NCI-H526 (cell line): ENCODE measurements around the gene KANSL1L.

Experiments
- DNase-seq, 2 experiments: peaks; one replicate each; lab custom pipeline; 2025; lab: John Stamatoyannopoulos, UW

The KANSL1L gene

DNA sequence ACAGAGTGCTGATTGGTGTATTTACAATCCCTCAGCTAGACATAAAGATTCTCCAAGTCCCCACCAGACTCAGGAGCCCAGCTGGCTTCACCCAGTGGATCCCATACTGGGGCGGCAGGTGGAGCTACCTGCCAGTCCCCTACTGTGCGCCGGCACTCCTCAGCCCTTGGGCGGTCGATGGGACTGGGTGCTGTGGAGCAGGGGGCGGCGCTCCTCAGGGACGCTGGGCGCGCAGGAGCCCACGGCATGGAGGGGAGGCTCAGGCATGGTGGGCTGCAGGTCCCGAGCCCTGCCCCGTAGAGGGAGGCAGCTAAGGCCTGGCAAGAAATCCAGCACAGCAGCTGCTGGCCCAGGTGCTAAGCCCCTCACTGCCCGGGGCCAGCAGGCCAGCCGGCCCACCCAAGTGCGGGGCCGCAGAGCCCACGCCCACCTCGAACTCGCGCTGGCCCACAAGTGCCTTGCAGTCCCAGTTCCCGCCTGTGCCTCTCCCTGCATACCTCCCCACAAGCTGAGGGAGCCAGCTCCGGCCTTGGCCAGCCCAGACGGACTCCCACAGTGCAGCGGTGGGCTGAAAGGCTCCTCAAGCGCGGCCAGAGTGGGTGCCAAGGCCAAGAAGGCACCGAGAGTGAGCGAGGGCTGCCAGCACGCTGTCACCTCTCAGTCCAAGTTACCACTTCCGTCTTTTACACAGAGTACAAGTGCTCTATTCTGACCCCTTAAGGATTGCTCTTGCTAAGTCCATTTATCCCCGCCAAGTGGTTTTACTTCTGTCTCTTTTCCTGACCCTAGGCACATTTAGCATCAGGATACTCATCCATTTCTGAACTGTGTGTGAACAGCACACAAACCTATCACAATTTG is 170.5 kb downstream of the KANSL1L start:
- no peak for DNase-seq

DNA sequence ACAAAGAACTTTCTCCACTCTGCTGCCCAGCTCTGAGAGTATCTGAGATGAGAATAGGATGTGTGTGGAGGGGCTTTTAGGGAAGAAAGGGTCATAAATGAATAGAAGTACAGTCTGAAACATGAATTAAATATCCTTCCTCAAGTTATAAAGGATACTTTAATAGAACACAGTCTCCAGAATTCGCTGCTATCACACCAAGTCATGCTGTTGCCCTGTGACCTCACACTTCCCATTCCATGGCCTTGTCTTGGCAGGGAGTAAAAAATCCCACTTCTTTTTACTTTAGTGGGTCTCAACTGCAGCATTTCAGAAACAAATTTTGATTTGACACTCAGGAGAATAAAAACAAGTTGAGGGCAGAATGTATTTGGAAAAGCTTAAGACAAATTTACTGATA is 172.6 kb downstream of the KANSL1L start:
- DNase-seq, result no peak

DNA sequence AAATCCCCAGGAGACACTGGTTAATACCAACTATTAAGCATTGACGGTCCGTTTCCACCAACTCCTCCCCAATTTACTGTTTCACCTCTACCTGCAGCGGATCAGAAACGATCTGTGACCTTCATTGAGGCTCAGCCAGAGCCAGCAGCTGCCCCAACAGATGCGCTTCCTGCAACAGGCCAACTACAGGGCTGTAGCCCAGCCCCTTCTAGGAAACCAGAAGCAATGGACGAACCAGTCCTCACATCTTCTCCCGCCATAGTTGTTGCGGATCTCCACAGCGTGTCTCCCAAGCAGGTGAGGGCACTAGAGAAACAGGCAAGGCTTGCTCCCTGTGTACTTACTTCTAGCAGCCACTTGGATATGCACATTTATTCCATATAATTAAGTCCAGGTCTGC is 177.2 kb downstream of the KANSL1L start:
- no peak for DNase-seq

DNA sequence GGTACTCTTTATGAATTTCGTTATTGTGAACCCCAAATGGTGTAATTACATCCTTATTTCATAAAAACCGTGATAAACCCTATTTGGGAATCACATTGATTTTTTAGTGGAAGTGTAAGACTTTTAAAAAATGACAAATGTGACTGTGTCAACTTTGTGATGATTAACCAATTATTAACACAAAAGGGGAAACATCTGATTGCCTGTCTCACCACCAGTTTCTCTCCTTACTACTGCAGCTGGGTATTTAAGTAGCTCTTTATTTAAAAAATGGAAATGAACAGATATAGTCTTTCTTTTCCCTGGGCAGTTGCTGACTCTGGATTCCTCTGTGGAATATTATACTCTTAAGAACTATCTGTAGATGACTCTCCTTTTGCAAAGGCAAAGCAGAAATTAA is 180.4 kb downstream of the KANSL1L start:
- no peak for DNase-seq

DNA sequence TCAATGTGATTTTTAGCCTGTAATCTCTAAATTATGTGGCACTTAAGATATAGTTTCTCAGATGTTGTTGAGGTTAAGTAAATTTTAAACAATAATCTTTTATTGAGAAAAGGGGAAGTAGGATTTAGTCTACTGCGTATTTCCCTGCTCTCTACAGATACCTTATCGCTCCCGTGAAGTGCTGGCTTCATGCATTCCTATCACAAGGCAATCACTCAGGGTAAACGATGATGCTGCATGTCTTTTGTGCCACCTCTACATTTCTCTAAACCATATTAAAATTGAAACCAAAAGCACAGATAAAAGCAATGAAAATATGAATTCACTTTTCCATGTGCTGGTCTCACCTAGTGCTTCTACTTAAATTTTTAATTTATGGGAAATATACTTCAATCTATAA is 183.2 kb downstream of the KANSL1L start:
- no peak for DNase-seq

DNA sequence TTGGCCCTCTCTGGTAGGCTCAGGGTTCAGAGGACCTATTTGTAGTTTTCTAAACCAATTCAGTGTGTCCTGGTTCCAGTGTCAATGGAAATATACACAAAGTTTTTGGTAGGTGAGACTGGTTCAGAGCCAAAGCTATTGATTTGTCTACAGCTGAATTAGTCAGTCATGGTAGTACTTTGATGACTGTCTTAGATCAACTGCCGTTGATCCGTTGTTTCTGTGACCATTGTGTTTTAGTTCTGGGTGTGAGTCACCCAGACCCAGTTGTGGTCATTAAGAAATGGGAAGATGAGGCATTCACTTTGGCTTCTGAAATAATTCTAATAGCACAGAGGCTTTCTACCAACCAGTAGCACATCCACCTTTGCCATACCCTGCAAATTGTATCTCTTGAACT is 184.8 kb downstream of the KANSL1L start:
- no peak for DNase-seq

DNA sequence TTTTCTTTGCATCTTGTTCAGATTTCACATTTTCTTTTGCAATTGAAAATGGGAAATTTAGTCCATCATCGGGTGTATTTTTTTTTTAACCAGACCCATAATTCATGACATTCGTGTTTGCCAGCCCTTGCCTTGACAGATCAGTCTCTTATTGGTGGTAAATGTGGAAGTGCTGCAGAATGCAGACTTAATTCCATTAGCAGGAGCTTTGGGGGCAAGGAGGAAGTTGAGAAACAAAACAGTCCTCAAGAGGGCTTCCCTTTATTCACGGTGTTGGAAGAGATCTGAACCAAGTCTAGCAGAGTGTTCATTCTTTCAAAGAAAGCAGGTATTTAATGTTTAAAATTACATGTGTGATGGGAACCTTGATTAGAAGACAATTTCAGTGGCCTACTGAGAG is 185.3 kb downstream of the KANSL1L start:
- no peak for DNase-seq

DNA sequence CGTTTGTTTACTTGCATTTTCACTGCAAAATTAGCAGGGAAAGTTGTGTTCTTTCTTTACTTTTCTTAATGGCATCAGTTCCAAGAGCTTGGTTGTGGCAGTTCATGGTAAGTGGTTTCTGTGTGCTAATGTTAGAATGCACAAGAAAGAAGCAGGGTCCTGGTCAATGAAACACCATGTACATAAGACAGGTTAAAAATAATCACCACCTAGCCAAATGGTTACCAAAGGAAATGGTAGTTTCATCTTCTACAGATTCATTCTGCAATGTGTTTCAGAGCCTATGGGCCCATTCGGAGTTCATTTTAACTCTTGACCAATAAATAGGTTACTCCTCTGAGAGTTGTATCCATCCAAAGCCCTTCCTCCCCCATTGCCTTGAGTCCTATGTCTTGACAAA is 186.9 kb downstream of the KANSL1L start:
- DNase-seq, result no peak

DNA sequence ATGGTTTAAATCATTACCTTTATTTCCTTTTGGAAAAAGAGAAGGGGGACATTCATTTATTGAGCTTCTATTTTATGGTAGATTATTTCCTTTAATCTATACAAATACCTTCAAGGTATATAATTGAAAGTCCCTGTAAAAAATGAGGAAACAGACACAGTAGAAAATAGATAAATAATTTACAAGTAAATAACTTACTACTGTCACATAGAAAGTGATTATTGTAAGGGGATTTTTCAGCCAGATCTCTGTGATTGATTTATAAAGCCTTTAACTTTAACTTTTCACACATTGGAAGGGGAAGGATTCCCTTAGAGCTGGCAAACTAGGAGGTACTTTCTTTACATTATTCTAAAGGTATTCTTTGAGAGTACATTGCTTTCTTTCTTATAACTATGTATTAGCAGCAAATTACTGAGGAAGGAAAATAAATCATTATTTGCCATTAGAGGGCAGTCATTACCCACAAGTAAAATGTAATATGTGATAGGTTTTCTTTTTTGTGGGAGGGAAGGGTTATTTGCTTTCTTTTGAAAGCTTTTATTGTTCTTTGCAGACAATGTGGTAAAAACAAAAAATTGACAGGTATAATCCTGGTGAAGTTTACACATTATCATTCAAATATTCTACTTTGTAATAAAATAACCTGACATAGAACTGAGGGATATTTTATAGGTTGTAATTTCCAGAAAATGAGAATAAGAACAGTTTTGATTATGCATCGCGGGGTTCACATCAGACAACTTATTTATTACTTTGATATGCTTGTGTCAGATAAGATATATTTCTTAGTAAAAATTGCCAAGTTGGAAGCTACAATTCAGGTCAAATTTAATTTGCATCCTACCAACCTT is 193.6 kb downstream of the KANSL1L start:
- DNase-seq, result peak; percentile 27 to 48

DNA sequence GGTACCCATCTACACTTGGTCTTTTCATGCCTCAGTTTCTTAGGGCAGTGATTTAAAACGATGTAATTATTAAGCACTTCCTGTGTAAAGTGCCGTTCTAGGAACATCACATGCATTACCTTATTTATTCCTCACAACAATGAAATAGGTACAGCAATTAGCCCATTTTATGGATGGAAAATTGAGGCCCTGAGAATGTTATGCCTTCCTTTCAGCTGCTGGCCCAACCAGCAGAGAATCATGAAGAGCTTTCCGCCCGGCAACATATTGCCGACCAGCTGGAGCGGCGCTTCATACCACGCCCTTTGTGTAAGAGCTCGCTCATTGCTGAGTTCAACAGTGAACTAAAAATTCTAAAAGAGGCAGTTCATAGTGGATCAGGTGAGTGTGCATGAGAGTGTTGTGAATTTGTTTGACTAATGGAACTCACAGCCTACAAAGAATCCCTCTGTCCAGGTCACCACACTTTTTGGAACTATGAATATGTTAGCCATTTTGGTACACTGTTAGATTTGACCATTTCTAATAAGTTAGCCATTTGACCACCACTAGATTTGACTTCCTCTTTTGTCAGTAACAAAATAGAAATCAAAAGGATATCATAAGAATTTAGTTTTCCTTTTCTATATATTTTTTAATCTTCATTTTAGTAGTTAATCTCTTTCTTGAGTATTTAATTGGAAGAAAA is 194.4 kb downstream of the KANSL1L start:
- DNase-seq, result no peak

DNA sequence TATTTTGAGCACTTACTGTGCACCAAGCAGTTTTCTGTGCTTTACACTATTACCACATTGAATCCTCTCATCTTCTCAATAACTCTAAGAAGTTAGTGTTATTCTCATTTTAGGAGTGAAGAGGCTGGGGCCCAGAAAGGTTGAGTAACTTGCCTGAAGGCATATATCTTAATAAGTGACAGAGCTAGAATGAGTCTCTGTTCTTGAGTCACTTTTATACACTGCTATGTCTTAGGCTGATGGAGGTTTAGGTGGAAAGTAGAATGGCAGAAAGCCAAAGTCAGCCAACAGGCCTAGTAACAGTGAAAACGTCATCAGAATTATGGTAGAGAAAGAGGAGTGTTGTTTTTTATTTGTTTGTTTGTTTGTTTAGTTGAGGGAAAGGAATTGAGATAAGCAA is 196.6 kb downstream of the KANSL1L start:
- no peak for DNase-seq

DNA sequence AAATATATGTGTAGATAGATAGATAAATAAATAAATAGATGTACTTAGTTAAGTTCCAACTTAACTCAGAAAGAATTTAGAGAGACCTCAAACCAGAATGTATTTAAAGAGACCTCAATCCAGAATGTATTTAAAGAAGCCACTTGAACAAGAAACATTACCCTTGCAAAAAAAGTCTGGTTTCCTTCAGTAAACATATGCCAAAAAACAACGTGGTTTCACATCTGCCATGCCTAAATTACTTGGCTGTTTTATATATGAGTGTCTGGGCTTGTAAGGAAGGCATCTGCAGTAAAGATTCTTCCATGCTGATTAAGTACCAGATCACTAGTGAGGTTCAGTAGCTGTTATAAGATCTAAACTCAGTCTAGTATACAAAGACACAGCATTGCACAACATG is 197.9 kb downstream of the KANSL1L start:
- no peak for DNase-seq
